SK-N-SH (cell line): ENCODE measurements around the gene AJUBA.

Source experiments
- CTCF ChIP-seq: fragments of 200-600 bp; sonication (generic); IDR thresholded peaks from 2 replicates; pipeline ENCODE4 v1.6.1; 2017; ENCODE audit warnings: antibody characterized with exemption, mild to moderate bottlenecking, moderate library complexity
- EP300 ChIP-seq, 2 experiments: IDR thresholded peaks; 2 replicates each; pipeline versions ENCODE4 v1.4.0 to v1.6.1; 2012; ENCODE audit warnings: borderline replicate concordance in 1 of 2, low read depth in 1 of 2, low read length in 1 of 2
- MAX ChIP-seq: IDR thresholded peaks from 2 replicates; pipeline ENCODE4 v1.4.0; 2012; ENCODE audit warnings: low read depth
- MEF2A ChIP-seq: IDR thresholded peaks from 2 replicates; pipeline ENCODE4 v1.4.0; 2012; ENCODE audit warnings: low read depth, borderline replicate concordance
- NFIC ChIP-seq: IDR thresholded peaks from 2 replicates; pipeline ENCODE4 v1.4.0; 2012; ENCODE audit warnings: borderline replicate concordance
- POLR2AphosphoS5 ChIP-seq: IDR thresholded peaks from 2 replicates; pipeline ENCODE4 v1.6.1; 2012; ENCODE audit warnings: low read depth, low read length
- RFX5 ChIP-seq: IDR thresholded peaks from 2 replicates; pipeline ENCODE4 v1.6.1; 2012; ENCODE audit warnings: mild to moderate bottlenecking, improper control_type of control experiment, low read length
- SIN3A ChIP-seq: IDR thresholded peaks from 2 replicates; pipeline ENCODE4 v1.6.1; 2012; ENCODE audit warnings: low read depth, mild to moderate bottlenecking, low read length, moderate library complexity, borderline replicate concordance
- TCF12 ChIP-seq: IDR thresholded peaks from 2 replicates; pipeline ENCODE4 v1.4.0; 2012
- YY1 ChIP-seq: IDR thresholded peaks from 2 replicates; pipeline ENCODE4 v1.4.0; 2012; ENCODE audit warnings: low read depth, mild to moderate bottlenecking

- TF ChIP-seq CTCF (no peak), SIN3A (no peak), EP300 (IDR thresholded peaks at IDR 0.05; ENCODE audit: borderline replicate concordance in 1 of 2, low read depth in 1 of 2, low read length in 1 of 2) (no peak), YY1 (no peak), TCF12 (no peak), MAX (no peak), MEF2A (no peak), NFIC (no peak), RFX5 (no peak), POLR2AphosphoS5 (no peak)
These were observed 42.3 kb upstream of the AJUBA start for GRCh38 chr14:23024612-23025075.
